ENCODE data around the gene MUC16.

MUC16 gene

DNA sequence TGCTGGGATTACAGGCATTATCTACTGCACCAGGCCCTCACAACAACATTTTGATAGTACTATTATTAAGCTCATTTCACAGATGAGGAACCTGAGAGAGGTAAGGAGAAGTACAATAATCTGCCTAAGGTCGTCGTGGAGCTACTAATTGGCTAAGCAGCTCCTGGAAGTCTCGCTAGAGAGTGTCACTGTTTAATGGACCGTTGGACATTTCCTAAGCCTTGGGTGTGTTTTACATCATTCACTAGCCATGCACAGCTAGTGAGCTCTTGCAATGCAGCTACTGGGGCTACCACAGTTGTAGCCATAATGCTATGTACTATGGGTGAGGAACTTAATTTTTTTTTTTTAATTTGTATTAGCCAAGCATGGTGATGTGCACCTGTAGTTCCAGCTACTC, 42.7 kb upstream of the MUC16 start:
- no peaks in the 10 kb centered on the region for H3K36me3 ChIP-seq (replicated peaks in 1 of 2; ENCODE audit: control insufficient read depth in 2 of 2, insufficient read depth in 2 of 2, low read length in 2 of 2)
- no CpG with 5 or more reads among the region's 4 CpGs for WGBS, 2 donors (ENCODE audit: extremely low coverage in 2 of 2, insufficient read length in 2 of 2, insufficient replicate concordance in 1 of 2)
- no peak overlapping the region for H3K23ac ChIP-seq (ENCODE audit: low read depth, low read length, poor library complexity)

GRCh38 chr19:9046694-9047093, 36.5 kb upstream of the MUC16 start:
- no peak overlapping the region for H2BK12ac ChIP-seq (ENCODE audit: low read length)
- no peaks in the 10 kb centered on the region for H3K36me3 ChIP-seq (replicated peaks in 1 of 2; ENCODE audit: control insufficient read depth in 2 of 2, insufficient read depth in 2 of 2, low read length in 2 of 2)
- H3K9me3 ChIP-seq (replicated peaks in 1 of 2; ENCODE audit: control insufficient read depth in 2 of 2, insufficient read depth in 1 of 2, low read depth in 1 of 2, low read length in 2 of 2) = no peaks in the 10 kb centered on the region
- H3K14ac ChIP-seq (ENCODE audit: low read length) = no peak overlapping the region
- no peak overlapping the region for H3K4ac ChIP-seq (ENCODE audit: low read length)
- H3K4me1 ChIP-seq (ENCODE audit: control insufficient read depth in 2 of 2, insufficient read depth in 1 of 2, low read depth in 1 of 2, low read length in 2 of 2) = no peaks in the 10 kb centered on the region
- H2BK15ac ChIP-seq (ENCODE audit: low read length) = no peak overlapping the region
- no peak overlapping the region for H2AK5ac ChIP-seq (ENCODE audit: low read depth, low read length)
- no peak overlapping the region for H2BK120ac ChIP-seq (ENCODE audit: low read depth, low read length)
- H3K9ac ChIP-seq (ENCODE audit: low read depth, low read length, poor library complexity) = no peak overlapping the region
- no peak for DNase-seq (ENCODE audit: low spot score)
- no peak overlapping the region for H3K4me3 ChIP-seq (ENCODE audit: low read length in 2 of 2)
- no peak overlapping the region for H2AFZ ChIP-seq (ENCODE audit: low read length)
- no peak overlapping the region for H4K91ac ChIP-seq (ENCODE audit: low read depth, low read length, poor library complexity)
- no peak overlapping the region for H4K8ac ChIP-seq (ENCODE audit: low read depth, low read length)
- H2BK5ac ChIP-seq (ENCODE audit: low read length) = no peak overlapping the region
- no peak overlapping the region for H3K23ac ChIP-seq (ENCODE audit: low read depth, low read length, poor library complexity)
- WGBS, 2 donors (ENCODE audit: extremely low coverage in 2 of 2, insufficient read length in 2 of 2, insufficient replicate concordance in 1 of 2) = 100% methylated on average over 1 of the region's 4 CpGs; no CpG with 5 or more reads in 1 of the 2 donors
- H3K18ac ChIP-seq (ENCODE audit: low read length) = no peak overlapping the region
- no peak overlapping the region for H3K4me2 ChIP-seq (ENCODE audit: insufficient read depth, low read length, poor library complexity, severe bottlenecking)
- no peaks in the 10 kb centered on the region for H3K27me3 ChIP-seq (ENCODE audit: control insufficient read depth in 3 of 3, insufficient read depth in 3 of 3, low read depth in 1 of 3, low read length in 3 of 3)
- no peak overlapping the region for H3K27ac ChIP-seq (replicated peaks; ENCODE audit: low read length)
- H3K79me1 ChIP-seq (ENCODE audit: low read depth, low read length) = no peaks in the 10 kb centered on the region

More for the DNA sequence above, 42.7 kb upstream of the MUC16 start:
- Histone ChIP-seq H2AK5ac (ENCODE audit: low read depth, low read length) (no peak overlapping the region), H2BK120ac (ENCODE audit: low read depth, low read length) (no peak overlapping the region), H3K9ac (ENCODE audit: low read depth, low read length, poor library complexity) (no peak overlapping the region), H3K4me1 (ENCODE audit: control insufficient read depth in 2 of 2, insufficient read depth in 1 of 2, low read depth in 1 of 2, low read length in 2 of 2) (no peaks in the 10 kb centered on the region), H3K27me3 (ENCODE audit: control insufficient read depth in 3 of 3, insufficient read depth in 3 of 3, low read depth in 1 of 3, low read length in 3 of 3) (peaks cover 0 to 19% (median 0%) of the 10 kb centered on the region in 3 experiments), H2AFZ (ENCODE audit: low read length) (no peak overlapping the region), H3K4me2 (ENCODE audit: insufficient read depth, low read length, poor library complexity, severe bottlenecking) (no peak overlapping the region), H3K9me3 (replicated peaks in 1 of 2; ENCODE audit: control insufficient read depth in 2 of 2, insufficient read depth in 1 of 2, low read depth in 1 of 2, low read length in 2 of 2) (no peaks in the 10 kb centered on the region), H4K91ac (ENCODE audit: low read depth, low read length, poor library complexity) (no peak overlapping the region), H3K18ac (ENCODE audit: low read length) (no peak overlapping the region), H3K4ac (ENCODE audit: low read length) (no peak overlapping the region), H3K4me3 (ENCODE audit: low read length in 2 of 2) (no peak overlapping the region), H2BK5ac (ENCODE audit: low read length) (no peak overlapping the region), H3K27ac (replicated peaks; ENCODE audit: low read length) (no peak overlapping the region), H4K8ac (ENCODE audit: low read depth, low read length) (no peak overlapping the region), H2BK12ac (ENCODE audit: low read length) (no peak overlapping the region), H3K79me1 (ENCODE audit: low read depth, low read length) (no peaks in the 10 kb centered on the region), H3K14ac (ENCODE audit: low read length) (no peak overlapping the region), H2BK15ac (ENCODE audit: low read length) (no peak overlapping the region)
- DNase-seq (ENCODE audit: low spot score) = no peak

DNA sequence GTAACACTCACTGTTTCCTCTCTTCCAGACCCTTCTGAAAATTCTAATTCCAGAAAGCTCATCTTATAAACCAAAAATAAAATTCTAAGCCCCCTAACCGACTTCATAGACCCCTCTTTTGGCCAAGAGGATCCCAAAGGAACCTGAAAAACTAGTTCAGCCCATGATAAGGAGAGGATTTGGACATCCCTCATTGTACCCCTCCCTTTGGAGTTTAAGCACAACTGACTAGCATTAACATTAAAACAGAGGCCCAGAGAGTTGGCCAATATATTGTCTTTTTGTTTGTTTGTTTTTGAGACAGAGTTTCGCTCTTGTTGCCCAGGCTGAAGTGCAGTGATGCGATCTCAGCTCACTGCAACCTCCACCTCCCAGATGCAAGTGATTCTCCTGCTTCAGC, 34.2 kb upstream of the MUC16 start:
- H4K91ac ChIP-seq (ENCODE audit: low read depth, low read length, poor library complexity) = no peak overlapping the region
- no peak for DNase-seq (ENCODE audit: low spot score)
- no peaks in the 10 kb centered on the region for H3K9me3 ChIP-seq (replicated peaks in 1 of 2; ENCODE audit: control insufficient read depth in 2 of 2, insufficient read depth in 1 of 2, low read depth in 1 of 2, low read length in 2 of 2)
- no CpG with 5 or more reads among the region's 3 CpGs for WGBS, 2 donors (ENCODE audit: extremely low coverage in 2 of 2, insufficient read length in 2 of 2, insufficient replicate concordance in 1 of 2)
- H2BK120ac ChIP-seq (ENCODE audit: low read depth, low read length) = no peak overlapping the region
- H2BK12ac ChIP-seq (ENCODE audit: low read length) = no peak overlapping the region
- no peak overlapping the region for H3K14ac ChIP-seq (ENCODE audit: low read length)
- no peak overlapping the region for H3K4me2 ChIP-seq (ENCODE audit: insufficient read depth, low read length, poor library complexity, severe bottlenecking)
- no peaks in the 10 kb centered on the region for H3K36me3 ChIP-seq (replicated peaks in 1 of 2; ENCODE audit: control insufficient read depth in 2 of 2, insufficient read depth in 2 of 2, low read length in 2 of 2)
- no peak overlapping the region for H2BK5ac ChIP-seq (ENCODE audit: low read length)
- H2AFZ ChIP-seq (ENCODE audit: low read length) = no peak overlapping the region
- H3K9ac ChIP-seq (ENCODE audit: low read depth, low read length, poor library complexity) = no peak overlapping the region
- no peak overlapping the region for H3K4me3 ChIP-seq (ENCODE audit: low read length in 2 of 2)
- H3K27me3 ChIP-seq (ENCODE audit: control insufficient read depth in 3 of 3, insufficient read depth in 3 of 3, low read depth in 1 of 3, low read length in 3 of 3) = no peaks in the 10 kb centered on the region
- H3K18ac ChIP-seq (ENCODE audit: low read length) = no peak overlapping the region
- H2BK15ac ChIP-seq (ENCODE audit: low read length) = no peak overlapping the region
- no peaks in the 10 kb centered on the region for H3K79me1 ChIP-seq (ENCODE audit: low read depth, low read length)
- H3K4me1 ChIP-seq (ENCODE audit: control insufficient read depth in 2 of 2, insufficient read depth in 1 of 2, low read depth in 1 of 2, low read length in 2 of 2) = peaks cover 0 to 3% of the 10 kb centered on the region in 2 donors
- H3K27ac ChIP-seq (replicated peaks; ENCODE audit: low read length) = no peak overlapping the region
- H3K23ac ChIP-seq (ENCODE audit: low read depth, low read length, poor library complexity) = no peak overlapping the region
- no peak overlapping the region for H2AK5ac ChIP-seq (ENCODE audit: low read depth, low read length)
- H3K4ac ChIP-seq (ENCODE audit: low read length) = no peak overlapping the region
- no peak overlapping the region for H4K8ac ChIP-seq (ENCODE audit: low read depth, low read length)

DNA sequence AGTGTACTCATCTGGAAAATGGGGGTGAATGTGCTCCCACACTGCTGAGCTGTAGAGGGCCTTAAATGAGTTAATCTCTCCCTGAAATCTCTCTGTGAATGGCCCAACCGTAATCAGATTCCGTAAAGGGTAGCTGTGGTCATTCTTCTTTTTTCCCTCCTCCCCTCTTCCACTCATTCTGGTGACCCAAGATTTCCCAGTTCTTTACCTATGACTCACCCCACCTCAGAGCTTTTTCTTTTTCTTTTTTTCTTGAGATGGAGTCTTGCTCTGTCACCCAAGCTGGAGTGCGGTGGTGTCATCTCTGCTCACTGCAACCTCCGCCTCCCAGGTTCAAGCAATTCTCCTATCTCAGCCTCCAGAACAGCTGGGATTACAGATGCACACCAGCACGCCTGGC, 33.3 kb upstream of the MUC16 start:
- Histone ChIP-seq H4K91ac (ENCODE audit: low read depth, low read length, poor library complexity) (no peak overlapping the region), H3K27ac (replicated peaks; ENCODE audit: low read length) (no peak overlapping the region), H3K4me3 (ENCODE audit: low read length in 2 of 2) (no peak overlapping the region), H3K4ac (ENCODE audit: low read length) (no peak overlapping the region), H4K8ac (ENCODE audit: low read depth, low read length) (no peak overlapping the region), H3K23ac (ENCODE audit: low read depth, low read length, poor library complexity) (no peak overlapping the region), H3K79me1 (ENCODE audit: low read depth, low read length) (no peaks in the 10 kb centered on the region), H3K18ac (ENCODE audit: low read length) (no peak overlapping the region), H3K14ac (ENCODE audit: low read length) (no peak overlapping the region), H3K9ac (ENCODE audit: low read depth, low read length, poor library complexity) (no peak overlapping the region), H2BK12ac (ENCODE audit: low read length) (no peak overlapping the region), H3K9me3 (replicated peaks in 1 of 2; ENCODE audit: control insufficient read depth in 2 of 2, insufficient read depth in 1 of 2, low read depth in 1 of 2, low read length in 2 of 2) (no peaks in the 10 kb centered on the region), H2BK15ac (ENCODE audit: low read length) (no peak overlapping the region), H2AK5ac (ENCODE audit: low read depth, low read length) (no peak overlapping the region), H2BK120ac (ENCODE audit: low read depth, low read length) (no peak overlapping the region), H3K36me3 (replicated peaks in 1 of 2; ENCODE audit: control insufficient read depth in 2 of 2, insufficient read depth in 2 of 2, low read length in 2 of 2) (no peaks in the 10 kb centered on the region), H3K4me1 (ENCODE audit: control insufficient read depth in 2 of 2, insufficient read depth in 1 of 2, low read depth in 1 of 2, low read length in 2 of 2) (peaks cover 0 to 3% of the 10 kb centered on the region in 2 donors), H3K27me3 (ENCODE audit: control insufficient read depth in 3 of 3, insufficient read depth in 3 of 3, low read depth in 1 of 3, low read length in 3 of 3) (no peaks in the 10 kb centered on the region), H2BK5ac (ENCODE audit: low read length) (no peak overlapping the region), H2AFZ (ENCODE audit: low read length) (no peak overlapping the region), H3K4me2 (ENCODE audit: insufficient read depth, low read length, poor library complexity, severe bottlenecking) (no peak overlapping the region)
- no peak for DNase-seq (ENCODE audit: low spot score)
- WGBS, 2 donors (ENCODE audit: extremely low coverage in 2 of 2, insufficient read length in 2 of 2, insufficient replicate concordance in 1 of 2) = no CpG with 5 or more reads among the region's 5 CpGs

Data from neuronal stem cell (in vitro differentiated cells).